ENCODE data around the gene CATSPERZ.

- TF ChIP-seq POLR2A (IDR thresholded peaks at IDR 0.05; ENCODE audit: low read length) (no peak), GATA1 (IDR thresholded peaks at IDR 0.05; ENCODE audit: low read depth, low read length) (no peak)
Observed at GRCh38 chr11:64317961-64318765, 18.0 kb downstream of the CATSPERZ start, which contains the start of gene PRDX5.
